ENCODE measurements around the gene LRRC25.

Gene LRRC25

DNA sequence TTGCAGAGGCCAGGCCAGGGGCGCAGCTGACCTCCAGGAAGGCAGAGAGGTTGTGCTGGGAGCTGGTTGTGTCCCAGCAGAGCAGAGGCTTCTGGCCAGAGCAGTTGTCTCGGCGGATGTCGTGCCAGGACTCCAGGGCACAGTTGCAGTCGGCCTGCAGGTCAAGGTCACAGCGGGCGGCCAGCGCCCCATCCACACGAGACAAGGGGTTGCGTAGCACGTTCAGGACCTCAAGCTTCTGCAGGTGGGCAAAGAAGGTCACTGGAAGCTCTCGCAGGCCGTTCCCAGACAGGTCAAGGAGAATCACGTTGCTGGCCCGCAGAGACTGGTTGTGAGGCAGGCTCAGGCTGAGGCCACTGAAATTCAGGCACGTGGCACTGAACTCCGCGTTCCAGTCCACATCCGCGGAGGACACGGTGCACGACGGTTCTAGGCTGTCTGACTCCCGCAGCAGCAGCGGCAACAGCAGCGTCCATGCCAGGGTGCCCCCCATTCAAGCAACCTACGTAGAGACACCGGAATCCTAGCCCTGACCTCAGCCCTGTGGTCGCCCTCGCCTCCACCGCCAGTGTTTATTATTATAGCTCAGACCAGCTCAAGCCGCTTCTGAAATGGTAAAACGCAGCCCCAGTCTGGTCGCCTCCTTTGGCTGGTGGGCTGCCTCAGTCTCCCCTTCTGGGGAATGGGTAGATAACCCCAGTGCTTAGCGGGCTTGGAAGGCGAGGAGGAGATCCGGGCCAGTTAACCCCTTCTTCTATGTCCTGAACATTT lies 766 bp downstream of the LRRC25 start:
- TF ChIP-seq, protein P1, sequence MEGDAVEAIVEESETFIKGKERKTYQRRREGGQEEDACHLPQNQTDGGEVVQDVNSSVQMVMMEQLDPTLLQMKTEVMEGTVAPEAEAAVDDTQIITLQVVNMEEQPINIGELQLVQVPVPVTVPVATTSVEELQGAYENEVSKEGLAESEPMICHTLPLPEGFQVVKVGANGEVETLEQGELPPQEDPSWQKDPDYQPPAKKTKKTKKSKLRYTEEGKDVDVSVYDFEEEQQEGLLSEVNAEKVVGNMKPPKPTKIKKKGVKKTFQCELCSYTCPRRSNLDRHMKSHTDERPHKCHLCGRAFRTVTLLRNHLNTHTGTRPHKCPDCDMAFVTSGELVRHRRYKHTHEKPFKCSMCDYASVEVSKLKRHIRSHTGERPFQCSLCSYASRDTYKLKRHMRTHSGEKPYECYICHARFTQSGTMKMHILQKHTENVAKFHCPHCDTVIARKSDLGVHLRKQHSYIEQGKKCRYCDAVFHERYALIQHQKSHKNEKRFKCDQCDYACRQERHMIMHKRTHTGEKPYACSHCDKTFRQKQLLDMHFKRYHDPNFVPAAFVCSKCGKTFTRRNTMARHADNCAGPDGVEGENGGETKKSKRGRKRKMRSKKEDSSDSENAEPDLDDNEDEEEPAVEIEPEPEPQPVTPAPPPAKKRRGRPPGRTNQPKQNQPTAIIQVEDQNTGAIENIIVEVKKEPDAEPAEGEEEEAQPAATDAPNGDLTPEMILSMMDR (IDR thresholded peaks at IDR 0.05; ENCODE audit: low read depth, low read length, missing control alignments): no peak
- H3K4me3 ChIP-seq (replicated peaks; ENCODE audit: low read depth, low read length): no peak overlapping the region
- no peak for DNase-seq (ENCODE audit: extremely low read depth, low read depth)

DNA sequence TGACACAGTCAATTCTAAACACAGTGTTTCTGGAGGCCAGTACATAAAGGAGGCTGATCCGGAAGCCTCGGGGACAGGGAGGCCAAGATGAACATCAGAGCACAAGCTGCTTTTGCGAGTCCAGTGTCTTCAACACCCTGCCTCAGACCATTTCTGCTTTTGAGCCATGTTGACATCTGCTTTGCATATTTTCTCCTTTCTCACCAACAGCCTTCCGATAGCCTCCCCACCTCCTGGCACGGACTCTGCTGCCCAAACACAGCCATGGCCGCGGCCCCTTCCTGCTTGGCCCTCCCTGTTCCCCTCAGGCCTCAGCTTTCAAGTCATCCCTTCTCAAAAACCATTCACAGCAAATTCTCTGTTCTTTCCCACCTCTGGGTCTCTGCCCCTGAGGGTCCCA lies 3.6 kb downstream of the LRRC25 start:
- no peak for DNase-seq (ENCODE audit: extremely low read depth, low read depth)
- TF ChIP-seq, protein P1 (IDR thresholded peaks at IDR 0.05; ENCODE audit: low read depth, low read length, missing control alignments): no peak
- H3K4me3 ChIP-seq (replicated peaks; ENCODE audit: low read depth, low read length): no peak overlapping the region

DNA sequence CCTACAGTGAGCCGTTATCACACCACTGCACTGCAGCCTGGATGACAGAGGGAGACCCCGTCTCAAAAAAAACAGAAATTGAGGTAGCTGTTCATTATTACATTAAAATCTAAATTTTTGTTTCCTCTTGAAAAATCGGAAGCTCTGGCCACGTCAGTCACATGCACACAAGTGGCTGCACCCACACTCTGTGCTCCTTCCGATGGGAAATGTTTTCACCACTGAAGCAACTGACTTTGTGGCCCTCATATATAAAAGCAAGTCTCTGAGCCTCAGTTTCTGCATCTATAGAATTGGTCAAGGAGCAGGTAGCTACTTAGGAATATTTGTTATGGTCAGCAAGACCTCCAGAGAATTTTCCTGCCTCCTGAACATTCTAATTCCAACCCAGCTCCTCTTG lies 4.5 kb downstream of the LRRC25 start:
- TF ChIP-seq, protein P1 (IDR thresholded peaks at IDR 0.05; ENCODE audit: low read depth, low read length, missing control alignments): no peak
- H3K4me3 ChIP-seq (replicated peaks; ENCODE audit: low read depth, low read length): no peak overlapping the region
- no peak for DNase-seq (ENCODE audit: extremely low read depth, low read depth)

DNA sequence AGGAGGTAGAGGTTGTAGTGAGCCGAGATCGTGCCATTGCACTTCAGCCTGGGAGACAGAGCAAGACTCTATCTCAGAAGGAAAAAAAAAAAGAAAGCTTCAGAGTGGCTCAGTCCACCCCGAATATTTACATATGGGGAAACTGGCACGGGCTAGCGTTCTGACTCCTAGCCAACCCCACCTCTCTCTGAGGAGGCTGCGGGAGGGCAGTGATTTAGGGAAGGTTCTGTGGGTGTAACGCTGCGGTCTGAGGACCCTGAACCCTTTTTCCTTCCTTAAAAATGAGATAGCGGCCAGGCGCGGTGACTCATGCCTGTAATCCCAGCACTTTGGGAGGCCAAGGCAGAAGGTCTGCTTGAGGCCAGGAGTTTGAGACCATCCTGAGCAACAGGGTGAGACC lies 5.0 kb downstream of the LRRC25 start:
- no peak for DNase-seq (ENCODE audit: extremely low read depth, low read depth)
- TF ChIP-seq, protein P1 (IDR thresholded peaks at IDR 0.05; ENCODE audit: low read depth, low read length, missing control alignments): no peak
- H3K4me3 ChIP-seq (replicated peaks; ENCODE audit: low read depth, low read length): no peak overlapping the region

DNA sequence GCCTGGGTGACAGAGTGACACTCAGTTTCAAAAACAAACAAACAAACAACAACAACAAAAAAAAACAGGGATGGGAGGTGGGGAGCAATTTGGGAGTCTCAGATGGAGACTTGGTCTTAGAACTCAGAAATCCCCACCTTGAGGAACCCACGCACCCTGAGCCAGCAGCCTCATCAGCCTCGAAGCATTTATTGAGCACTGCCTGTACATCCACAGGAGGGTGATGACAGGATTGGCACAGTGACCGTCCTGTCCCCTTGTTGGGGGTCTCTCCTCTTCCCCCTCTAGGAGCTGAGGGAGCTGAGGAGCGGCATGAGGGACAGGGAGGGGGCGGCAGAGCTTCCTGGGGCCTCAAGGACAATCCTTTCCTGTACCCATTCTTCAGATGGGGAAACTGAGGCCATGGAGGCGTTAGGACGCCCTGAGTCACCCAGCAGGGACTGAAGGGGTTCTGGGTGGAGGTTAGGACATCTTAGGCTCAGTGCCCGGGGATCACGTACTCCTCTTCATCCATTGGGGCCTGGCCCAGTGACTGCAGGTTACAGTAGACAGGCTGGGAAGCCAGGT lies 5.8 kb downstream of the LRRC25 start:
- DNase-seq (ENCODE audit: extremely low read depth, low read depth): no peak
- no peak overlapping the region for H3K4me3 ChIP-seq (replicated peaks; ENCODE audit: low read depth, low read length)
- TF ChIP-seq, protein P1 (IDR thresholded peaks at IDR 0.05; ENCODE audit: low read depth, low read length, missing control alignments): no peak

DNA sequence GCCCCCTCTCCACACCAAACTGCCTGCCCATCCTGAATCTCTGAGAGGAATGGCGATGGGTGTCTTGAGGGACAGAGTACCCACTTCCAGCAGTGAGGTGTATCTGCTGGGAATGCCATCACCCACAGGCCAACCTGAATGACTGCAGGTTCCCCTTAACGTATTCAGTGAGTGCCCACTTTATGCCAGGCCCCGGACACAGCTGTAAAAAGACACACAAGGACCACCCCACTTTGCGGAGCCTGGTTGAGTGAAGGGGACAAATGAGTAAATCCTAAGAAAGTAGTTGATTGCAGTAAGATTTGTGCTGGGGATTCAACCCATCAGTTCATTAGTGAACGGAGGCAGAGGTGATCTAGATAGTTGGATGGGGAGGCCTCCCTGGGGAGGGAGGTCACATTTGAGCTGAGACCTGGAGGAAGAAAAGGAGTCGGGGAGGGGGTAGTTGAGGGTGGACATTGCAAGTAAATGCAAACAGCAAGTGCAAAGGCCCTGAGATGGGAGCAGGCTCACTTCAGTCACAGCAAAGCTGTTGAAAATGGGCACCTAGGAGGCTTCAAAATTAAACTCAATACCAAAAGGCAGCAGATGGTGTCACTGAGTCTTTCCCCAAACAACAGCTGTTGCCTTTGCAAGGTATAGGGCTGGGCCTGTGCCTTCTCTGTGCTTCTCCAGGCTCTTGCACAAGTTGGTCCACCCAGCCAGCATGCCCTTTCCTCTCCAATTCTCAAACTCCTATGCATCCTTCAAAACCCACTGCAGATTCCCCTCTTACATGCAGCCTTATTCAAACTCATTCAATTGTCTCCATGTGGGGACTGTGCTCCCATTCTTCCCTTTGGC lies 7.1 kb downstream of the LRRC25 start:
- no peak for DNase-seq (ENCODE audit: extremely low read depth, low read depth)
- TF ChIP-seq, protein P1 (IDR thresholded peaks at IDR 0.05; ENCODE audit: low read depth, low read length, missing control alignments): no peak
- H3K4me3 ChIP-seq (replicated peaks; ENCODE audit: low read depth, low read length): no peak overlapping the region
